HG03064 (cell line): ENCODE data around the gene GPR31.
"Not testable (repeated sequence)": the region's sequence is repeated elsewhere in the genome, so short reads cannot be mapped to it uniquely, and the experiment has no call there.

Experiments used
- ATAC-seq: cut with Tn5 transposase; IDR thresholded peaks from one replicate; pipeline ENCODE4 v1.9.1; 2021; ENCODE audit warnings: low read depth; ENCODE audit not compliant: unreplicated experiment

The GPR31 gene

DNA sequence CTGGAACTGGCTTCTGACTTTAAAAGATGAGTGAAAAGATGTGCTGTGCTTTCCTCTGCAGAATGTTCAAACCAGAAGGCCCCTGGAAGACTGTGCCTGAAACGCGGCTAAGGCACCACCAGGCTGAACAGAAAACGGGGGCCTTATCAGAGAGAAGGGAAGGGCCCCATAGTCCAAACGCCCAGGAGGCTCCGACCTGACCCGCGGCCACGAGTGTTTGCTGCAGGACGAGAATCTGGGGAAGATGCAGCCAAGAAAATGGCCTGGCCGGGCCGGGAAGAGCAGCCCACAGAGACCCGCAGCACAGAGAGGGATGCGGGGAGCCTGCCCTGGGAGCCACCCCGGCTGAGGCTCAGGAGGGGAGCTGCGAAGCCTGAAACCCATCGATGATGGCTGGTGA, 10.5 kb upstream of the GPR31 start:
- not testable (repeated sequence) for ATAC-seq

DNA sequence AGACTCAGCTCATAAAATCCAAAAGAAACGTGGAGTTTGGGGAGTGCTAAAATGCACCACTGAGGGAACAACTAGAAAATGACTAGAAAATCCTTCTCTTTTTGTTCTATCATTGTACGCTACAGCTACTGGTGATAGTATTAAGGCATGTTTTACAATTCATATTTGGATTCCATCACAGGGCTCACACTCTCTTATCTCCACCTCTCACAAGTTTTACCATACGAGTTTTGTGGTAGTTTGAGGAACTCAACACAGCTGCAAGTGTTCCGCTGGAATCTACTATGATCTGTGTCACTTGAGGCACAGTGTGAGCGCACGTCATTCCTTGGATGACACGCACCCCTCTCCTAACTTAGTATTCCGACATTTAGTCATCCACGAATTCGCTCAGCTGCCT, 9.9 kb upstream of the GPR31 start:
- ATAC-seq = not testable (repeated sequence)

DNA sequence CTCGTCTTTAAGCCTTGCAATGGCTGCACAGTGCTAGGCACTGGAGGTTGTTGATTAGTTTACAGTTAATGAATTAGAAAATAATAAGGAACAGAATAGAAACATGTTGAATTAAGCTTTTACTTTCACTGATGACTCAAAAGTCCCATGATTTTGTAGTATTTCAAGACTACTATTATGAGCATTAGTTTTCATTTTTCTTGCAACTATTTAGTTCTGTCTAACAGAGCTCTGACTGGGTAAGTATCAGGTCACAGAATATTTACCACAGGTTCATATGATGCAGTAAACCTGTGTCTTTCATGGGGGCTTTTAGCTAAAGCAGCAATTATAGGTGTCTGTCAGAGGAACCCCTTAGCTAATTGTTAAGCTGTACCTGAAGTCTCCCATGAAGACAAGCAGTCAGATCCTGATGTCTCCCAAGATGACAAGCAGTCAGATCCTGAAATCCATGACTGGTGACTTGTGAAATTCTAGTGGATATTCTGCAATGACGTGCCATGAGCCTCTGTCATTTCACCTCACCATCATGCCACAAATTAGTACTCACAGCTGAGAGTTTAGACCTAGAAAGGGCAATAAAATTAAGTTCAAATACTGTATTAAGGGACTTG, 8.2 kb upstream of the GPR31 start:
- no peak for ATAC-seq

DNA sequence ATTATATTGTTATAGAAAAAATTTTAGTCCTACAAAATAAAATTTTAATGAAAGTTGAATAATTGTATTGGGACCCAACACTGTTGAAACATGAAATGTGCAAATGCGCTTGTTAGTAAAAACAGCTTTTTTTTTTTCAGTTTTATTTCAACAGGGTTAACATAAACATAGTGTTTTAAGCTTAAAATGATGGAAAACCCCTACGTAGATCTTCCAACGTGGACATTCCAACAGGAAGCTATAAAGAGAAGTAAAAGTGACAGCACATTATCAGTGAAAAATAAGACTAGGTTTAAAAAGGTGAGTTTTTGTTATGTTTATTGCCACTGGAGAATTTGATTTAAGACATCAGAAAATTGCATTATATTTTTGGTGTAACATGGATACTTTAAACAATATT, 6.5 kb upstream of the GPR31 start:
- ATAC-seq = no peak

DNA sequence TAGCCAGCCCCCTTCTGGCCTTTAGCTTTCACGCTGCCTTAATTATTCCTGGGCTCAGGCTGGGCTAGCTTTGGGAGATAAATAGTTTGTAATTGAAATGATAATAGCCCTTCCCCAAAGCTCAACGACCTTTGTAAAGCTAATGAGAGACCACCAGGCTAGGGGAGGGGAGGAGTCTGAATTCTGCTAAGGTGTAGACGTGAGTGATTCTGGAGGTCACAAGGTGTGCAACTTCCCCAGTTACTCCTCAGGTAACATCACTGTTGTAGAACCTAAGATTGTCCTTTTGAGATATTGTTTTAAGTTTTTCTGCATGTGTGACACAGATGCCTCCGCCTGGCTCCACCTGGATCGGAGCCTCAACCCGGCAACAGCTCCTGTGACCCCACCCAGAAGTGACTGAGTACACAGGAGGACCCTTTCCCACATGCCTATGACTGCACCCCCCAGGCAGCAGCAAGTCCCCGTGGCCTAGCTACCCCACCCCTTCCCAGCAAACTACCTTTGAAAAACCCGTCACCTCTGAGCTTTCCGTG, 5.8 kb upstream of the GPR31 start:
- ATAC-seq = no peak

DNA sequence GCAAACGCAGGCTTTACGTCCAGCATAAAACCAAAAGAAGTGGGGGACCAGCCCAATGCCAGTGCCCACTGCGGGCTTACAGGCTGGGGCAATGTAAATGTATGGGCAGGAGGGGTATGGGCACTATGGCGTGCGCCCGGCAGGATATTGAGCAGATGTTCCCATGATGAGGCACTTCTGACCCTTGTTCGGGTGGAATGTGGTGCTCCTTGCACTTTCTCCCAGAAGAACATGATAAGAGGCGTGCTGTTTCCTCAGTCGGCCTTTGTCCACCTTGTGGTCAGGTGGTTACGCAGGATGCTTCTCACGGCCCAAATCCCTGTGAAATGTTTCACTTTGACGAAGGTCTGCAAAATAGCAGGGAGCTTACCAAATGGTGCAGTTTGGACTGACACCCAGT, 4.8 kb upstream of the GPR31 start:
- no peak for ATAC-seq

DNA sequence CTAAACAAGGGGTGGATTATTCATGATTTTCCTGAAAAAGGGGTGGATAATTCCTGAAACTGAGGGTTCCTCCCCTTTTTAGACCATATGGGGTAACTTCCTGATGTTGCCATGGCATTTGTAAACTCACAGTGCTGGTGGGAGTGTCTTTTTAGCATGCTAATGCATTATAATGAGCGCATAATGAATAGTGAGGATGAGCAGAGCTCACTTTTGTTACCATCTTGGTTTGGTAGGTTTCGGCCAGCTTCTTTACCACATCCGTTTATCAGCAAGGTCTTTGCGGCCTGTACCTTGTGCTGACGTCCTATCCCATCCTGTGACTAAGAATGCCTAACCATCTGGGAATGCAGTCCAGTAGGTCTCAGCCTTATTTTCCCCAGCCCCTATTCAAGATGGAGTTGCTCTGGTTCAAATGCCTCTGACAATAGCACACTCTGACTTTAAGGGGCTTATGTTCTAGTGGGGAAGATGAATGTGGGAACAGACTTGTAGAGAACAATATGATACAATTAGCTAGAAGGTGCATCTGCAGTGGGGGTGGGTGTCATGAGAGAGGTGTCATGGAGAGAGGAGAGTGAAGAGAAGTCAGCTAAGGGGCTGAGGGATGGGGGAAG, 4.2 kb upstream of the GPR31 start:
- ATAC-seq = no peak

DNA sequence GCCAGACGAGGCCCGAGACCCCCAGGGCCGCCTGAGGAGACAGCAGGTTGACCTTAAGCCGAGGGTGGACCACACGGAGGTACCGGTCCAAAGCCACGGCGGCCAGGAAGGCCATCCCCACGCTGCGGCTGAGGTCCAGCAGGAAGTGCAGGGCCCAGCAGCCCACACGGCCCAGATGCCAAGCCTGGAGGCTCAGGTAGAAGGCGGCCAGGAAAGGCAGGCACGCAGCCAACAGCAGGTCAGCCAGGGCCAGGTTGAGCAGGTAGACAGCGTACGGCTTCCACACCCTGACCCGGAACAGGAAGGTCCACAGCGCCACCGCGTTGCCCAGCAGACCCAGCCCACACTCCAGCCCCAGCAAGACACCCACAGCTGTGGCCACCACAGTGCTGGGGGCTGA, 366 bp downstream of the GPR31 start:
- no peak for ATAC-seq

DNA sequence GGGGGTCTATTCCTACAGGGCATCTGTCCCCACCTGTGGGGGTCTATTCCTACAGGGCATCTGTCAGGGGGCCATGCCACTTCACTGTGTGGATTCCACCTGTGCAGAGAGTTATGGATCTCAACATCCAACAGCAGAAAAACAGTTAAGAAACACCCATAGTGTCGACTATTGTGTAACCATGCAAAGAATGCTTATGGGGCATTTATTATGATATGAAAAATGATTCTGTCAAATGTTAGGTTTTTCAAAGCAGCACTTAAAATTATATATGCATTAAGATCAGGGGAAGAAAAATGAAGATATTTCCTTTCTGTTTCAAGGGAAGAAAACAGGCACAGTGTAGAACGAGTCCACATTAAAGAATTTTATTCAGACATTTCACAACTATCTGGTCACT, 2.9 kb downstream of the GPR31 start:
- ATAC-seq = no peak

DNA sequence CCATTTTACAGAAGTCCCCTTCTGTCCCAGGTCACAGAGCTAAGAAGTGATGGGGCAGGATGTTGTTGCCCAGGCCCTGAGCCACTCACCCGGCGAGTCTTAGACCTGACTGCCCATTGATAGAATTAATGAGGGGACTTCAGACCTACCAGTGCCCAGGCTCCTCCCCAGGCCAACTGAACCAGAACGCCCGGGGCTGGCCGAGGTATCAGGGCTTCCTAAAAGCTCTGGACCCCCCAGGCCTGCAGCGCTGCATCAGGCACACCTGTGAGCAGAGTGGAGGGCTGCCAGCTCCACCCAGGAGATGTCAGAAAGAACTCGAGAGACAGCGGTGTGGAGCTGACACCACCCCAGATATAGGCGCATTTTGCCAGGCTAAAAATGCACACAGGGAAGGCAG, 3.5 kb downstream of the GPR31 start:
- no peak for ATAC-seq

DNA sequence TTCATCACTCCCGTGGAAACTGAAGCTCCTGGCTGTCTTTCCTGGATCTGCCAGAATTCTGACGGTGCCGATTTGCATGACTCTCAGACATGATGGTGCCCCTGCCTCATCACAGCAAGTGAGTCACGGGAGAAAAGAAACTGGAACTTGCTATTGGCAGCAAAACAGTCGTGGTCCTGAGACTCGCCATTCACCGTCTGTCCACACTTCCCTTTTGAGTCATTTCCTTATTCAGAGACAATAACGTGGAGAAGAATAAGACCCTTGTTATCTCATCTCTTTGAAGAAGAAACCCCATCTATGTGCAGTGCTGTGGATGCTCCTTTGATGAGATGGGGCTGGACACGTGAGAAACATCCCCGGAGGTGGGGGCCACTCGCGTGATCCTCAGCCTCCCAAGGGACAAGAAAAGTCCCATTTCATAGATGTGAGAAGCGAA, 4.2 kb downstream of the GPR31 start:
- peak; percentile 51 for ATAC-seq

DNA sequence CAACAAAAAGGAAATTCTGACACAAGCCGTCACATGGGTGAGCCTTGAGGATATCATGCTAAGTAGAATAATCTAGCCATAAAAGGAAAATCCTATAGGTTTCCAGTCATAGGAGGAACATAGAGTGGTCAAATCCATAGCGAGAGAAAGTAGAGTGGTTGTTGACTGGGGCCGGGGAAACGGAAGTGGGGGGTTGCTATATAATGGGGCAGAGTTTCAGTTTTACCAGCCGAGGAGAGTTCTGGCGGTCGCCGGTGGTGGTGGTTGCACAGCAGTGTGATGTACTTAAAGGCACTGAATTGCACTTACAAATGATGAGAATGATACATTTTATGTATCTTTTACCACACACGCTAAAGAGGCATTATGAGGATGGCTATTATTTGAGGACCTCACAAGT, 4.9 kb downstream of the GPR31 start:
- ATAC-seq = peak; percentile 47

DNA sequence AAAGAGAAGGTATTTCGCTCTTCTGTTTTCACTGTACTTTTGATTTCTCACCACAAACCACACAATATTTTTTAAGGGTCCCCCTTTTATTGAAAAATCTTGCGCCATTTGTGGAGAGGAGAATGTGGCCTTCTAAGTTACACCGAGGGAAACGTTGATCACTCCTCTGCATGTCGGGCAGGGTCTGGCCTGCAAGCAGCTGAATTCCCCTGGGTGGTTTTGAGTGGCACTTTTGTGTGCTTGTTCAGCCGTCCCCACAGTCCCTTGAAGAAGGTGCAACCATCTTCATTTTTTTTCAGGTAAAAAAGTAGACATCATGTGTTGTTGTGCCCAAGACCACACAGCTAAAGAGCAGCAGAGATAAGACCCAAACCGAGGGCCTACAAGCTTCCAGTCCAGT, 6.1 kb downstream of the GPR31 start:
- no peak for ATAC-seq

DNA sequence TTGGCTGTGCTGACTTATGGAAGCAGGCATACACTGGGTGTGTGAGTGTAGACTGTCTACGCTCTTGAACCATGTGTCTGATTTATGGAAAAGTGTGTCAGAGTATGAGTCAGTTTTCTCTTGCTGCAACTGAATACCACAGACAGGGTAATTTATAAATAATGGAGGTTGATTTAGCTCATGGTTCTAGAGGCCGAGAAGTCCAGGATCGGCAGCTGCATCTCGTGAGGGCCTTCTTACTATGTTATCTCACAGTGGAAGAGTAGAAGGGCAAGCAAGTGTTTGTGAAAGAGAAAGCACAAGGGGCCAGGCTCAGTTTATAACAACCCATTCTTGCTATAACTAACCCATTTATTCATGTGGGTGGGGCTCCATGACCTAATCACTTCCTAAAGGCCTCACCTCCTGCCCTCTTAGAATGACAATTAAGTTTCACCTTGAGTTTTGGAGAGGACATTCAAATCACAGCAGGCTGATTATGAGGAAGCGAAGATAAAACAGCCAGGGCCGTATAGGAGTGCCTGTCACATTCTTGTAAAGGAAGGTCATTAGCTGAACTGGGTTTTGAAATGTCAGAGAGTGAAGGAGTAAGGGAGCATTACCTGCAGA, 6.7 kb downstream of the GPR31 start:
- peak; percentile 49 for ATAC-seq

DNA sequence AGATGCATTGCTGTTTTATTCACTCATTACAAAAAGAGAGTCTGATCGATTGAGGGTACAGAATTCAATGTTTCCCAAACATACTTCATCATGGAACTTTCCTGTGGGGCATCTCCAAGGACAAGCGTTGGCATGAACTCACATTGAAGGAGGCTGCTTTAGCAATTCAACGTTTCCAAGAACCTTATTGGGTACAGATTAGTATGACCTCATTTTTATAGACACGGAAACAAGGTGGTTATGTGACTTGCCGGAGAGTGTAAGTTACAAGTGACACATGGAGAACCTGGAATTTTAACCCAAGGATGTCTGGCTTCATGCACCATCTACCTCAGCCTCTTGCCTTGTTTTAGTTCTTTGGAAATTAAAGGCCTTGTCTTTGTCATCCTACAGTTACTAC, 8.8 kb downstream of the GPR31 start:
- no peak for ATAC-seq

DNA sequence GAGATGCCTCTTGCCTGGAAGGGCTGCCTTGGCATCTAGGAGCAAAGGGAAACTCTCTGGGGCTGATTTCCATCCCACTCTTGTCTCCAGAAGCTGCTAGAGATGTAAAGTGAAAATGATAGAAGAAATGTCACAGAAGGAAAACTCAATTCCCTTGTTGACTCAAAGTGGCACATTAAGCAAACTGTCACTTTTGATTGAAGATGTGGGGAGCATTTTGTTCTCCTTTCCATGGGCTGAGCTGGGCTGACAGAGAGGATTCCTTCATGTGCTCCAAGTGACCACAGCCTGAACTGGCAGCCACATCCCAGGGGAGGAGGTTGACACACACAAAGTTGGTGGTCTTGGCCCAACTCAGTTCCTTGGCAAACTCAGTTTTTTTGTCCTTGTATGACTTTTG, 9.8 kb downstream of the GPR31 start:
- no peak for ATAC-seq

DNA sequence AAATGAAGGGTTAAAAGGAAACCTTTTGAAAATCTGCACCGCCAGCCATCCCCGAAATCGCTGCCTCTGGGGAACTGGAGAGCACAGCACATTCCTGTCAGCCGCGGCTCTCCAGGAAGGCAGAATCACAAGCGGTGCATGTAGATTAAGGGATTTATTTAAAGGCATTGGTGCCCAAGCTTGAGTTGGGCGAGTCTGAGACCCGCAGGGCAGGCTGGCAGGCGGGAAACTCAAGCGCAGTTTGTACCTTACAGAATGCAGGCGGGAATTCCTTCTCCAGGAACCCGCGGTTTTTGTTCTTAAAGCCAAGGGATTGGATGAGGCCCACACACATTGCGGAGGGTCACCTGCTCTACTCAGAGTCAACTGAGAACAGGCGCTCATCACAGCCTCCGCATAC, 10.8 kb downstream of the GPR31 start:
- no peak for ATAC-seq

DNA sequence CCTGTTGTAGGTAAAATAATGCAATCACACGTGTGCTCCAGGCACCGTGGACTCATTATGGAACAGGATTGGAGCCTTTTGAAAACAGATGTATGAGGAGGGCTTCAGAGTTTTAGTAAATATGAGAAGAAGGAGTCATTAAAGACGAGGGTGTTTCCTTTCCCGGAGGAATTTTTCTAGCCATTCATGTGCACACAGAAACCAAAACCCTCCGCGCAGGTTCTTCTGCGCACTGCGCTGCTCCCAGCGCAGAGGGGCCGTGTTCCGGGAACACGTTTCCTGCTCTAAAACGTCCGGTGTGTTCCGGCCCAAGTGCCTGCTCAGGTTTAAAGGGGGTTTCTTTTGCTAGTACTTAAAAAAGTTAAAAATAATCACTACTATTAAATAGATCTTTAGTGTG, 11.6 kb downstream of the GPR31 start:
- no peak for ATAC-seq

DNA sequence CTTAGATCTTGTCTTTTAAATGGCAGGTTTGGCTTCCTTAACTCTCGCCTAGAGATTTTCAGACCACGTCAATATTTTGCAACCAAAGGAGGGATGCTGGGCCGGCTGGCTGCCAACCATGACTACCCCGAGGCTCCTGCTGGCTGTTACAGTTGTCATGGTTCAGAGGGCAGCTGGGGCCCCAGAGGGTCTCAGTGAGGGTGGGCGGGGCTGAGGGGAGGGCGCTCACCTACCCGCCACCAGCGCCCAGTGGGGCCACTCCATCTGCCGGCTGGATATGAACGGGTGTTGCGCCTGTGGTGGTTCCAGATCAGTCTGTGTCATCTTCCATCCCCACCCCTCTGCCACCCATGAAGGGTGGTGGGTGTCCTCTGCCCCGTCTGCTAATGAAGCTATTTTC, 12.3 kb downstream of the GPR31 start:
- no peak for ATAC-seq

DNA sequence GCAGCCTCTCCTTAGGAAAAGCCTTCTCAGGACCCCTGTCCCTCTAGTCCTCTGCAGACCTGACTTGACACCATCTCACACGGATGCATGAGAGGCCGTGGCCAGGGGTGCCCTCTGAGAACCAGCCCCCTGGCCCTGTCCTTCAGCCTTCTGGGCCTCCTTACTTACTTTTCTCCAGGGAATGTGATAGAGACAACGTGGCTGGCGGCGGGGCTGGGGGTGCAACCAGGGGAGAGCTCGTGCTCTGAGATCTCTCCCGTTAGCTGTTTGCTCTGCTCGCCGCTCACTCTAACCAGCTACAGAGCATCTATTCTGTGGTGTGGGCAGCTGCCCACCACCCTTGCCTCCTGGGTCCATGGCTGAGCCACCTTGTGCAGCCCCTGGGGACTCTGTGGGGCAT, 14.7 kb downstream of the GPR31 start:
- ATAC-seq = no peak

DNA sequence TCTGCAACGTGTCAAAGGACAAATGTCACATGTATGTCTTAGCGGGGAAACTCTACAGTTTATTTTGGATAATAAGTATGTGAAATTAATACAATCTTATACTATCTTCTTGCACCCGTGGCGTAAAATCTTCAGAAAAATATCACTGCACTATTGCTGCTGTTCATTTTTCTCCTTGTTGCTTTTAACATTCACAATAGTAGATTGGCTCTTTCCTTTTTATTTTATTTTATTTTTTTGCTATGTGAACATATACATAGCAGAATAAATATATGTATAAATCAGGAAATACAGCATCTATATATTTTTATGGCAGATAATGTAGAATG, 15.4 kb downstream of the GPR31 start:
- ATAC-seq = no peak
